Right lobe of liver (tissue), 4 donors: ENCODE results near the gene UGT1A3.

Source experiments
- POLR2A ChIP-seq: fragments of 450-650 bp; IDR thresholded peaks from one replicate; pipeline ENCODE4 v1.6.1; 2017; ENCODE audit warnings: antibody characterized with exemption, mild to moderate bottlenecking
- TF ChIP-seq, protein P1 (sequence below), 4 donors: fragments of 200-600 bp in 3 of 4; fragments of 450-650 bp in 1 of 4; IDR thresholded peaks; one replicate each; pipeline versions ENCODE4 v1.5.1 to v1.8.0; 2016 to 2022; ENCODE audit warnings: antibody characterized with exemption in 4 of 4, mild to moderate bottlenecking in 2 of 4
- donor health status: DM: no; HTN: no; CAD: no.
- donor health status: DM: no; HTN: no; CAD: no.
- donor health status: DM: no; HTN: yes; CAD: no.

DNA sequence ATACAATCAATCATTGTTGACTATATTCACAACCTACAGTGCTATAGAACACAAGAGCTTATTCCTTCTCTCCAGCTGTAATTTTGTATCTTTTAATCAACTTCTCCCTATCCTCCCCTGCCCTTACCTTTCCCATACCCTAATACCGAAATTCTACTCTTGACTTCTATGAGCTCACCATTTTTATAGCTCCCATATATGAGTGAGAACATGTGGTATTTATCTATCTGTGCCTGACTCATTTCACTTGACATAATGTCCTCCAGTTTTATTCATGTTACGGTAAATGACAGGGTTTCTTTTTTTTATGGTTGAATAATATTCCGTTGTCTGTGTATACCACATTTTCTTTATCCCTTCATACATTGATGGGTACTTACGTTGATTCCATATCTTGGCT lies 51.9 kb downstream of the UGT1A3 start:
- TF ChIP-seq POLR2A, result no peak
- TF ChIP-seq, protein P1, sequence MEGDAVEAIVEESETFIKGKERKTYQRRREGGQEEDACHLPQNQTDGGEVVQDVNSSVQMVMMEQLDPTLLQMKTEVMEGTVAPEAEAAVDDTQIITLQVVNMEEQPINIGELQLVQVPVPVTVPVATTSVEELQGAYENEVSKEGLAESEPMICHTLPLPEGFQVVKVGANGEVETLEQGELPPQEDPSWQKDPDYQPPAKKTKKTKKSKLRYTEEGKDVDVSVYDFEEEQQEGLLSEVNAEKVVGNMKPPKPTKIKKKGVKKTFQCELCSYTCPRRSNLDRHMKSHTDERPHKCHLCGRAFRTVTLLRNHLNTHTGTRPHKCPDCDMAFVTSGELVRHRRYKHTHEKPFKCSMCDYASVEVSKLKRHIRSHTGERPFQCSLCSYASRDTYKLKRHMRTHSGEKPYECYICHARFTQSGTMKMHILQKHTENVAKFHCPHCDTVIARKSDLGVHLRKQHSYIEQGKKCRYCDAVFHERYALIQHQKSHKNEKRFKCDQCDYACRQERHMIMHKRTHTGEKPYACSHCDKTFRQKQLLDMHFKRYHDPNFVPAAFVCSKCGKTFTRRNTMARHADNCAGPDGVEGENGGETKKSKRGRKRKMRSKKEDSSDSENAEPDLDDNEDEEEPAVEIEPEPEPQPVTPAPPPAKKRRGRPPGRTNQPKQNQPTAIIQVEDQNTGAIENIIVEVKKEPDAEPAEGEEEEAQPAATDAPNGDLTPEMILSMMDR (IDR thresholded peaks at IDR 0.05), result no peak
